Ectodermal cell (in vitro differentiated cells): ENCODE measurements around the gene EDEM3.

Experiments
- H3K27ac ChIP-seq: 2 replicates; pipeline ENCODE4 v1.7.0; 2013; ENCODE audit warnings: mild to moderate bottlenecking, low read depth, low read length; ENCODE audit not compliant: insufficient read depth, poor library complexity, severe bottlenecking
- H3K27me3 ChIP-seq: 2 replicates; pipeline ENCODE4 v1.7.0; 2013; ENCODE audit warnings: mild to moderate bottlenecking, low read length; ENCODE audit not compliant: insufficient read depth, control insufficient read depth, poor library complexity, severe bottlenecking
- H3K36me3 ChIP-seq: one replicate; pipeline ENCODE4 v1.7.0; 2013; ENCODE audit warnings: low read length; ENCODE audit not compliant: control insufficient read depth, insufficient read depth
- H3K4me1 ChIP-seq: one replicate; pipeline ENCODE4 v1.7.0; 2013; ENCODE audit warnings: low read length; ENCODE audit not compliant: control insufficient read depth, insufficient read depth
- H3K4me3 ChIP-seq: 2 replicates; pipeline ENCODE4 v1.7.0; 2013; ENCODE audit warnings: low read depth, low read length, control low read depth; ENCODE audit not compliant: insufficient read depth
- H3K9me3 ChIP-seq: 2 replicates; pipeline ENCODE4 v1.7.0; 2013; ENCODE audit warnings: mild to moderate bottlenecking, low read length, moderate library complexity; ENCODE audit not compliant: control insufficient read depth
- WGBS, 2 experiments: methylation state at CpG; one replicate each; pipeline ENCODE4 v1.1.7; 2013; ENCODE audit warnings: missing lambda C conversion rate in 2 of 2; 5-methylcytosine and 5-hydroxymethylcytosine counted together

The EDEM3 gene

DNA sequence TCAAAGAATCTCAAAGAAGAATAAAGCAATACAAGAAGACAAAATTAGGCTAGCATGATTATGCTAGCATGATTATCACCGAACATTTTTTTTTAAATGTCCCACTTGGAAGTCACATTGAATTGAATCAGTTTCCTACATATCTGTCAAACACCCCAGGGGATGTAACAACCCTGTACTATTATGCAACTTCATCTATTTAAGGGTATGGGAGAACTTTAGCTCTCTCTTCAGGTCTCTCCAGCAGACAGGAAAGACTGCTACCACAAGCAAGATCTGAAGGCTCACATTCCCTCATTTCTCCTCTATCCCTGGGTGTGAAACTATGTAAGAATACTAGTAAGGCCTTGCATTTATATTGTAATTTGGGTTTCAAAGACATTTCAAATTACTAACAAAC is 52.8 kb downstream of the EDEM3 start:
- no peaks in the 10 kb centered on the region for H3K4me1 ChIP-seq
- WGBS, 2 experiments: 85 to 100% methylated on average over 1 of the region's 1 CpG
- no peaks in the 10 kb centered on the region for H3K9me3 ChIP-seq
- peaks cover 4% of the 10 kb centered on the region for H3K36me3 ChIP-seq
- no peaks in the 10 kb centered on the region for H3K27me3 ChIP-seq
- no peak overlapping the region for H3K4me3 ChIP-seq
- H3K27ac ChIP-seq: no peak overlapping the region

DNA sequence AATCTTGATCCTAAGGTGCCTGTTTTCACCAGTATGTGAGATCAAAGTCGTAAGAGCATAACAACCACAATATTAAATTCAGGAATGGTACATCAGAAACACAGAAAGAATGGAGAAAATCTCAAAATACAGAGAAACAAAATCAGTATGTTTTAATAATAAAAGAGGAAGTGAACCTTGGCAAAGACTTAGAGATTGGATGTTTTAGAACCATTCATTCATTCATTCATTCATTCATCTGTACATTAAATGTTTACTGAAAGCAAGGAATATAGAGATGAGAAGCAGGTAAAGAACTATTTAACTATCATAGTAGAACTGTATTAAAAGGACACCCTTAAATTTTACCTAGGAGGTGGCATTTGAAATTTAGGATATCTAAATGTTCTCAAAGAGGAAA is 55.7 kb downstream of the EDEM3 start:
- no peak overlapping the region for H3K4me3 ChIP-seq
- H3K4me1 ChIP-seq: peaks cover 3% of the 10 kb centered on the region
- H3K27me3 ChIP-seq: no peaks in the 10 kb centered on the region
- 88 to 100% methylated on average over 1 of the region's 1 CpG for WGBS, 2 experiments
- H3K36me3 ChIP-seq: peaks cover 4% of the 10 kb centered on the region
- no peak overlapping the region for H3K27ac ChIP-seq
- no peaks in the 10 kb centered on the region for H3K9me3 ChIP-seq

DNA sequence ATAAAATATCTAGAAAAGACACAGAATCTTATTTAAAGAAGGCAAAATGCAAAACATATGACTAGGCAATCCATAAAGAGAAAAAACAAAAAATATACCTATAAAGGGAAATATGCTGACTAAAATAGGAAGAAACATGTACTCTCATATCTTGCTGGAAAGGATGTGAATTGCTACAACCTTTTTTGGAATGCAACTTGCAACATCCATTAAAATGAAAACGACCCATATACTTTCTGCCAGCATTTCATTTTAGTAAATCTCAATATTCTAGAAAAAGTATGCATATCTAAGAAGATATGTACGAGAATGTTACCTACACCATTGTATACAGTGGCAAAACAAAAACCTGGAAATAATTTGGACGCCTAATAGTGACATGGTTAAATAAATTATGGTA is 56.6 kb downstream of the EDEM3 start:
- Histone ChIP-seq H3K27ac (no peak overlapping the region), H3K9me3 (no peaks in the 10 kb centered on the region), H3K4me1 (peaks cover 3% of the 10 kb centered on the region), H3K27me3 (no peaks in the 10 kb centered on the region), H3K36me3 (peaks cover 4% of the 10 kb centered on the region), H3K4me3 (no peak overlapping the region)
- WGBS, 2 experiments: 74 to 86% methylated on average over 2 to 3 of the region's 3 CpGs

DNA sequence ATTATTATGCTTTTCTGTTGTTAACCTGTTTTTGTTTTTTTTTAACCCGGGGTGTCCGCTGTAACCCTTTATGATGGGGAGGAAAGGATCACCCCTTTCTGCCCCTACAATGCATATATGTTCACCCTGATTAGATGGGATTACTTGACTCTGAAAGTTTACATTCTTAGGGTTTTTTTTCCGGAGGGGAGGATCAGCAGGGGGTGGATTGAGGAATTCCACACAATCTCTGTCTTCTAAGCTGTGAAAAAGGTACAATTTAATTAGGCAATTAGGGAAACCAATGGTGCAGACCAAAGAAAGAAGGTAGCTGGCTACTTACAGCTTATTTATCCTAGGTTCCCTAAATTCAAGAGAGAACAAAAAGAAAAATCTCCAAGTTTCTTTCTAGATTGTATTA is 58.3 kb downstream of the EDEM3 start:
- H3K4me3 ChIP-seq: no peak overlapping the region
- peaks cover 3% of the 10 kb centered on the region for H3K4me1 ChIP-seq
- no peaks in the 10 kb centered on the region for H3K9me3 ChIP-seq
- peaks cover 2% of the 10 kb centered on the region for H3K36me3 ChIP-seq
- WGBS, 2 experiments: 45 to 59% methylated on average over 2 to 3 of the region's 3 CpGs
- H3K27me3 ChIP-seq: no peaks in the 10 kb centered on the region
- H3K27ac ChIP-seq: peak overlapping the region; percentile 46

DNA sequence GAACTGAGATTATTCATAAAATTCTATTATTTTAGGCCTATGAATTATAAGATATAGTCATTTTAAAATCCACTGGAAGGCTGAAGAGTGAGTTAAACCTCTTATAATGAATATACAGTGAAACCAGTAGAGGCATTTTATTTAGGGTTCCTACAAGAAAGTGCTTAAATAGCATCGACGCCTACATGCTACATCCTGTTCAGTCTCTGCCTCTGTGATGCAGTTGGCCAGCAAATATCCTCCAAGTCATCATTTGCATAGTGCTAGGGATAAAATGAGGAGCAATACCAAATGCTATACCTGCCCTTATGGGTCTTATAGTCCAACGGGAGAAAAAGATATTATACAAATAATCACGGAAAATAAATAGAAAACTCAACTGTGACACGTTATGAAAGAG is 59.6 kb downstream of the EDEM3 start:
- Histone ChIP-seq H3K9me3 (no peaks in the 10 kb centered on the region), H3K4me3 (no peak overlapping the region), H3K27ac (no peak overlapping the region), H3K36me3 (no peaks in the 10 kb centered on the region), H3K4me1 (peaks cover 3% of the 10 kb centered on the region), H3K27me3 (no peaks in the 10 kb centered on the region)
- 96 to 98% methylated on average over 3 to 5 of the region's 5 CpGs for WGBS, 2 experiments

DNA sequence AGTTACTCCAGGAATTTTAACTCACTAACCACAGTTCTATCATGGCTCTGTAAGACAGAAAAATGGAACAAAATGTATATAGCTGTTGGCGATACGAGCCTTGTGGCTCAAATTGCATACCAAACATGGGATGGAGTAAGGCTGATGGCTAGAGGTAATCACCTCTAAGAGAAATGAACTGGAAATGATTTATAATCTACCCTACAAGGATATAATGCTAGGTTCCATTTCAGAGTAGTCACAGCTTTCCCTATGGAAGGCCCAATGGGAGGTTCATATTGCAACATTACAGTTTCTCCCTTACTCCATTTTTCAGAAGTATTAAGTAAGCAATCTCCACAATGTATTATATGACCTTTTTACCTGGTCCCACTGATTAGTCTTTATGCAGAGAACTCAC is 61.6 kb downstream of the EDEM3 start:
- Histone ChIP-seq H3K9me3 (no peaks in the 10 kb centered on the region), H3K4me3 (no peak overlapping the region), H3K4me1 (peaks cover 3% of the 10 kb centered on the region), H3K27me3 (no peaks in the 10 kb centered on the region), H3K36me3 (no peaks in the 10 kb centered on the region), H3K27ac (no peak overlapping the region)
- 100% methylated on average over 2 of the region's 2 CpGs for WGBS, 2 experiments

DNA sequence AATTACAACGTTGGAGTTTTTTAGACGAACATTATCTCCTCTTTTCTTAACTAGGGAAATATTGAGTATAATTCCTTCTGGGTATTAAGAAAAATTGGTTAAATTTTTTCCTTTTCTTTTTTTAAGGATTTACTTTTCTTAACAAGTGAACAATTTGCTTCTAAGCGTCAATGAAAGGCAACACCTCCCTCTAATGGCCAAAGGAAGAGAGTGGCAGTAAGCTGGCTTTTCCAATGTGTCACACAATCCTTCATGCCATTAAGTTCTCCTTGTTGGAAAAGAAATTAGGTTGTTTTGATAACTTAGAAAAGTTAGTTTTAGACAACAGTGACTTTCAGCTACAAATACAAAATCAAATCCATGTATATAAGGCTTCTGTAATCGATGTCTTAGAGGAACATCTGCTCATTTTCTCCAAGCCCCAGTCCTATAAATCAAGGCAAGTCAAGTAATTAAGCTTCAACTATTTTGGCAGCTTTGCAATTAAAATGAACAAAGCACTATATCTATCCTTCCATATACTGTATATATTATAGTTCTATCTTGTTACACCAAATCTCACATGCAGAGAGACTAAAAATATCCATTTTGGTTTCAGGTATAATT is 62.8 kb downstream of the EDEM3 start:
- 38 to 51% methylated on average over 4 of the region's 4 CpGs for WGBS, 2 experiments
- H3K27me3 ChIP-seq: no peaks in the 10 kb centered on the region

DNA sequence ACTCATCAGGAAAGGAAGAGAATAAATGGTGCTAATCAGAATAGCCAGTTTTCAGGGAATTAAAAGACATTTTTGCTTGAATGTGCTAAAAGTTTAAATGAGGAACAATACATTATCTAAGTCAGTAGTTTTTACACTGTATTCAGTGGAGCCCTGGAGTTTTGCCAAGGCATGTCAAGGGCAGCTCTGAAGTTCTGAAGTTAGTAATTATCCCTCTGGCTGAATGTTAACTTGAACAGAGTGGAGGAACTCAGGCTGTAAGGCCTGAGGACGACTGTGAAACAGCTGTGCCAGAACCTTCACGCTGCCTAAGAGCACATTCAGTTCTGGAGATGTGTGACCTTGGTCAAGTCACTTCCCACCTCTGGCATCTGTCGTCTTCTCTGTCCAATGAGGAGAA is 68.1 kb downstream of the EDEM3 start:
- Histone ChIP-seq H3K4me1 (no peaks in the 10 kb centered on the region), H3K36me3 (no peaks in the 10 kb centered on the region), H3K4me3 (no peak overlapping the region), H3K27ac (no peak overlapping the region), H3K27me3 (no peaks in the 10 kb centered on the region), H3K9me3 (no peaks in the 10 kb centered on the region)
- 93 to 95% methylated on average over 3 of the region's 3 CpGs for WGBS, 2 experiments

More for the DNA sequence above, 62.8 kb downstream of the EDEM3 start:
- no peaks in the 10 kb centered on the region for H3K9me3 ChIP-seq
- no peak overlapping the region for H3K4me3 ChIP-seq
- no peaks in the 10 kb centered on the region for H3K36me3 ChIP-seq
- no peak overlapping the region for H3K27ac ChIP-seq
- peaks cover 3% of the 10 kb centered on the region for H3K4me1 ChIP-seq

DNA sequence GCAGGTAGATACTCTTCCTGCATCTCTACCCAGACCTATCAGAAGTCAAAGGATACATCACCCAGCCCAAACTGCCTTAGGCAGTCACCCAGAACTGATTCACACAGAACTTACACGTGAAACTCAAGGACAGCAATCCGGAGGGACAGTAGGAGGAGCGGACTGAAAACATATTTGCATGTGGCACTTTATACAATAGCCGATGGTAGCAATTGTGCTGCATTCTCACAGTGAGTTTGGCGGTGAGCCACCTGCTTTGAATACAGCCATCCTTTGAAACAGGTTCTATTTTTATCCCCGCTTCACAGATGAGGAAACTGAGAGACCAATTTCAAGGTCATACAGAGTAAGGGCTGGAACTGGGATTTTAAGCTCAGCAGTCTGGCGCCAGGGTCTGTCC is 69.5 kb downstream of the EDEM3 start:
- Histone ChIP-seq H3K27me3 (no peaks in the 10 kb centered on the region), H3K4me1 (no peaks in the 10 kb centered on the region), H3K27ac (no peak overlapping the region), H3K4me3 (no peak overlapping the region), H3K36me3 (no peaks in the 10 kb centered on the region), H3K9me3 (no peaks in the 10 kb centered on the region)
- 91 to 93% methylated on average over 7 of the region's 7 CpGs for WGBS, 2 experiments

DNA sequence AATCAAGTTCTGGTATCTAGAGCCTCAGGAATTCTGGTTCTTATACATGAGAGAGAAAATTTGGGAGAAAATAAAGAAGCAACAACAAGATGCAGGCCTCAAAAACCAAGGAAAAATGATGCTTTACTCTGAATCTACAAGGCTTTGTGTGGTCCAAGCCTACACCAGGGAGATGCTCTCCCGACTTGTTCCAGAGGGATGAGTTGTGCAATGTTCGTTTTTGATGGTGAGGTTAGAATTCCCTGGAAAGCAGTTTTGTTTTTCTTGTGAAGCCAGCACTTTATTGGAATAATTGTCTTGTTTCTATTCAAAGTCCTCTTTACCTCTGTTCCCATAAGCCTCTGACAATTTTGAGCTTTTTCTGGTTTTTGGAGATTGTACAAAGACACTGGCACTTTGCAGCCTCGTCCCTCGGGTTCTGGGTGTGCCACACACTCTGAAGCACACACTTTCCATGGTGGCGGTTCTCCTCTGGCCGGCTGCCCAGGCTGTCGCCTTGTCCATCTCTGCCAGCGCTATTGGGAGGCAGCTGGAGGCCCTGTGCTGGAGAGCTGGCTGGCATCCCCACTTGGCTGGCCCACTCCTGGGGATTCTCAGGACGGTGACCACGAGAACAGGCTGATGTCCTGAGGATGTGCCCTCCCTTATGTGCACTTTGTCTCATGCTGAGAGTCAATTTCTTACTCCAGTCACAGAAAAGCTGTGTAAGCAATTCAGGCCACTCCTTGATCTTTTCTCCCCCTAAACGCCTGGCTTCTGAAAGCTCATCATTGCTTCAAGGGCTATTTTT is 70.2 kb downstream of the EDEM3 start:
- no peaks in the 10 kb centered on the region for H3K27me3 ChIP-seq
- H3K36me3 ChIP-seq: no peaks in the 10 kb centered on the region
- H3K27ac ChIP-seq: no peak overlapping the region
- H3K9me3 ChIP-seq: no peaks in the 10 kb centered on the region
- no peaks in the 10 kb centered on the region for H3K4me1 ChIP-seq
- no peak overlapping the region for H3K4me3 ChIP-seq
- WGBS, 2 experiments: 92 to 94% methylated on average over 11 of the region's 11 CpGs
